GM21529 (cell line): ENCODE data around the gene NUCKS1.
"Not testable (repeated sequence)": the region's sequence is repeated elsewhere in the genome, so short reads cannot be mapped to it uniquely, and the experiment has no call there.

ENCODE experiments used
- ATAC-seq: cut with Tn5 transposase; IDR thresholded peaks from one replicate; pipeline ENCODE4 v1.9.1; 2021; ENCODE audit not compliant: unreplicated experiment

Gene NUCKS1

GRCh38 chr1:205733438-205734175, 16.4 kb downstream of the NUCKS1 start:
- no peak for ATAC-seq

- no peak for ATAC-seq
Observed at GRCh38 chr1:205729945-205730610, 19.9 kb downstream of the NUCKS1 start.

- no peak for ATAC-seq
Observed at GRCh38 chr1:205726619-205727125, 23.3 kb downstream of the NUCKS1 start.

GRCh38 chr1:205725514-205725913, 24.5 kb downstream of the NUCKS1 start:
- ATAC-seq, result no peak

GRCh38 chr1:205720740-205721139, 29.2 kb downstream of the NUCKS1 start:
- not testable (repeated sequence) for ATAC-seq

GRCh38 chr1:205719762-205720161, 30.2 kb downstream of the NUCKS1 start:
- no peak for ATAC-seq

- no peak for ATAC-seq
Observed at GRCh38 chr1:205719015-205719414, 31.0 kb downstream of the NUCKS1 start.

GRCh38 chr1:205716371-205717132, 33.4 kb downstream of the NUCKS1 start:
- ATAC-seq, result no peak

GRCh38 chr1:205715628-205716027, 34.4 kb downstream of the NUCKS1 start:
- ATAC-seq, result no peak

GRCh38 chr1:205714906-205715246, 35.1 kb downstream of the NUCKS1 start:
- ATAC-seq, result no peak

- no peak for ATAC-seq
Observed at GRCh38 chr1:205714190-205714905, 35.6 kb downstream of the NUCKS1 start.

GRCh38 chr1:205711105-205712048, 38.6 kb downstream of the NUCKS1 start:
- peak; percentile 76 for ATAC-seq

- no peak for ATAC-seq
Observed at GRCh38 chr1:205710201-205711062, 39.5 kb downstream of the NUCKS1 start.

GRCh38 chr1:205709640-205710039, 40.3 kb downstream of the NUCKS1 start:
- ATAC-seq, result no peak

- ATAC-seq, result no peak
Observed at GRCh38 chr1:205709059-205709398, 41.0 kb downstream of the NUCKS1 start.

- no peak for ATAC-seq
Observed at GRCh38 chr1:205706601-205707502, 43.1 kb downstream of the NUCKS1 start.

GRCh38 chr1:205704903-205705302, 45.1 kb downstream of the NUCKS1 start:
- ATAC-seq, result no peak

- no peak for ATAC-seq
Observed at GRCh38 chr1:205703072-205703471, 46.9 kb downstream of the NUCKS1 start.
